BJ (cell line): ENCODE results near the gene MIER2. TPM values are rescaled to one million over a fixed set of nuclear protein-coding genes. Genes with fewer than 3 reads are reported as not detected.

ENCODE experiments used
- CTCF ChIA-PET: fragments of 350-600 bp; formaldehyde crosslinking; extraction: SDS; loops from one replicate; lab custom pipeline; 2021; ENCODE audit warnings: antibody characterized with exemption, inconsistent platforms; lab: Yijun Ruan, JAX
- POLR2A ChIA-PET: fragments of 300-600 bp; sonication (Branson Sonifier 250); formaldehyde crosslinking; extraction: SDS; loops from one replicate; lab custom pipeline; 2021; ENCODE audit warnings: antibody characterized with exemption; lab: Charles Lee
- DNase-seq: peaks from one replicate; pipeline ENCODE4 v3.0.0-alpha.2; 2011; ENCODE audit warnings: low read depth
- H3K27me3 ChIP-seq: 2 replicates; pipeline ENCODE4 v1.6.0; 2011; ENCODE audit warnings: low read length; ENCODE audit not compliant: control insufficient read depth, insufficient read depth
- H3K36me3 ChIP-seq: 2 replicates; pipeline ENCODE4 v1.5.1; 2011; ENCODE audit warnings: low read length; ENCODE audit not compliant: control insufficient read depth, insufficient read depth
- H3K4me3 ChIP-seq: 2 replicates; pipeline ENCODE4 v1.5.1; 2011; ENCODE audit warnings: low read depth, mild to moderate bottlenecking, control low read depth, low read length
- polyA plus RNA-seq: library from polyadenylated mRNA; depleted of rRNA; stranded (reverse); fragments of >200 nt; gene quantifications from 2 replicates; pipeline ENCODE4 v1.2.3, GENCODE V29; 2011
- TF ChIP-seq, protein P1 (sequence below): IDR thresholded peaks from 2 replicates; pipeline ENCODE4 v1.5.1; 2011; ENCODE audit warnings: low read depth, mild to moderate bottlenecking, control low read depth, inconsistent platforms, low read length, moderate library complexity; ENCODE audit not compliant: insufficient read depth

Gene MIER2
- polyA plus RNA-seq, 1 experiment: 14.8 TPM

DNA sequence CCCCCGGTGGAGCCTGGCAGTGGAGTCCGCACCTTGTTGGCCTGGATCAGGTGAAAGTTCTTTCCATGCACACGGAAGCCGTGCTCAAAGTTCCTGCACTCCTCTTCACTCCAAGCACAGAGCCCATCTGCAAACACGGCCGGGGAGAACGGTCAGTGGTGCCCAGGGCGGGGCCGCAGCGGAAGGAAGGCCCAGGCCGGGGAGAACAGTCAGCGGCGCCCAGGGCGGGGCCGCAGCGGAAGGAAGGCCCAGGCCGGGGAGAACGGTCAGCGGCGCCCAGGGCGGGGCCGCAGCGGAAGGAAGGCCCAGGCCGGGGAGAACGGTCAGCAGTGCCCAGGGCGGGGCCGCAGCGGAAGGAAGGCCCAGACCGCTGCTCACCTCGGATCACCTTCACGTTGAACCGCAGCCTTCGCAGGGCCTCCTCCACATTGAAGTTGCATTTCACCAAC is 32.8 kb downstream of the MIER2 start:
- peaks cover 42% of the 10 kb centered on the region for H3K36me3 ChIP-seq
- POLR2A ChIA-PET: no interaction called here
- CTCF ChIA-PET: no interaction called here

DNA sequence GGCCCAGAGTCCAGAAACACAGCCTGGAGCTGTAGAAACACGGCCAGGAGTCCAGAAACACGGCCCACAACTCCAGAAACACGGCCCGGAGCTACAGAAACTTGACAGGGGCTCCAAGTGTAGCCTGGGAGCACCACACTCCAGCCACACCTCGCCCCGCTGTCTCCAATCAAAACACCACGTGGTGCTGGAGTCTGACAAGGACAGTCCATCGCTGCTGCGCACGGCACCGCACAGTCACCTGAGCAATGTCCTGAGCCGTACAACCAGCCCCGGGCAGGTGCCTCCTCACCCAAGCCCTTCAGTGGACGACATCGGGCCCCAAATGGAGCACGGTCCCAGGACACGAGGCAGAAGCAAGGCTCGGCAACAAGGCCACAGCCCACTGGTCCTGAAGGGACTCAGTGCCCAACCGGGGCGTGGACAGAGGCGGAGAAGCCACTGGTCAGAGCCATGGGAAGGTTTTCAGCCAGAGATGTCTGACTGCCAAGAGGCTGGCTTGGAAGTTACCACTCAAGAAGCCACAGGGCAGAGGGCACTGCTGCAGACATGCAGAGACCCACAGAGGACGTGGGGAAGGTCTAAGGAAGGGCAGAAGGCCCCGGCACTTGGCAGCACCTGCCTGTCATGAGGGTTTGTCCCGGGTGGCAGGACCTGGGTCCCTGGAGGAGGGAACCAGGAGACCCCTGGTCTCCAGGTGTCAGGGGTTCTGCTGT is 33.7 kb downstream of the MIER2 start:
- TF ChIP-seq, protein P1, sequence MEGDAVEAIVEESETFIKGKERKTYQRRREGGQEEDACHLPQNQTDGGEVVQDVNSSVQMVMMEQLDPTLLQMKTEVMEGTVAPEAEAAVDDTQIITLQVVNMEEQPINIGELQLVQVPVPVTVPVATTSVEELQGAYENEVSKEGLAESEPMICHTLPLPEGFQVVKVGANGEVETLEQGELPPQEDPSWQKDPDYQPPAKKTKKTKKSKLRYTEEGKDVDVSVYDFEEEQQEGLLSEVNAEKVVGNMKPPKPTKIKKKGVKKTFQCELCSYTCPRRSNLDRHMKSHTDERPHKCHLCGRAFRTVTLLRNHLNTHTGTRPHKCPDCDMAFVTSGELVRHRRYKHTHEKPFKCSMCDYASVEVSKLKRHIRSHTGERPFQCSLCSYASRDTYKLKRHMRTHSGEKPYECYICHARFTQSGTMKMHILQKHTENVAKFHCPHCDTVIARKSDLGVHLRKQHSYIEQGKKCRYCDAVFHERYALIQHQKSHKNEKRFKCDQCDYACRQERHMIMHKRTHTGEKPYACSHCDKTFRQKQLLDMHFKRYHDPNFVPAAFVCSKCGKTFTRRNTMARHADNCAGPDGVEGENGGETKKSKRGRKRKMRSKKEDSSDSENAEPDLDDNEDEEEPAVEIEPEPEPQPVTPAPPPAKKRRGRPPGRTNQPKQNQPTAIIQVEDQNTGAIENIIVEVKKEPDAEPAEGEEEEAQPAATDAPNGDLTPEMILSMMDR: no peak
- CTCF ChIA-PET: interaction anchor here (0.7 to 1.3 kb wide), 4 partner anchors 12 to 18 kb away, joined by 3 to 9 read pairs (median 3); no protein-coding TSS in a partner anchor
- DNase-seq: no peak
- H3K36me3 ChIP-seq: peaks cover 48% of the 10 kb centered on the region
- no peaks in the 10 kb centered on the region for H3K27me3 ChIP-seq
- no peak overlapping the region for H3K4me3 ChIP-seq
- POLR2A ChIA-PET: no interaction called here

More for the DNA sequence above, 32.8 kb downstream of the MIER2 start:
- no peaks in the 10 kb centered on the region for H3K27me3 ChIP-seq
- DNase-seq: no peak
- no peak overlapping the region for H3K4me3 ChIP-seq
- TF ChIP-seq, protein P1: no peak

DNA sequence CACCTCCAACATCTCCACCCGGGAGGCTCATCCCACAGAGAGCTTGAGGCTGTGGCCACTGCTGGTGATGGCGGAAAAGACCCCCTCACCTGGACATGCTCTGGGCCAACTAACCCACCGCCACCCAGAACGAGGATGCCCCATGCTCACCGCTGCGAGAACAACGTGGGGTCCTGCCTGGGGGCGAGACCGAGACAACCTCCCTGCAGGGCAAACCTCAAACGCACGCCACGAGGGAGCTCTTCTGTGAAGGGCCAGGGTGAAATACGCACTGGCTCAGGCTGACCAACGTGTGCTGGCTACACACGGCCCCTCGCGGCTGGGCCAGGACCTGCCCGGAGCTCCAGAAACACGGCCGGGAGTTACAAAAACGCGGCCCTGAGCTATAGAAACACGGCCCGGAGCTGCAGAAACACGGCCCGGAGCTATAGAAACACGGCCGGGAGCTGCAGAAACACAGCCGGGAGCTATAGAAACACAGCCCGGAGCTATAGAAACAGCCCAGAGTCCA is 34.4 kb downstream of the MIER2 start:
- CTCF ChIA-PET: interaction anchor here (0.7 to 1.3 kb wide), 4 partner anchors 12 to 17 kb away, joined by 3 to 9 read pairs (median 3); no protein-coding TSS in a partner anchor
- Histone ChIP-seq H3K27me3 (no peaks in the 10 kb centered on the region), H3K4me3 (no peak overlapping the region), H3K36me3 (peaks cover 48% of the 10 kb centered on the region)
- TF ChIP-seq, protein P1: no peak
- no peak for DNase-seq
- POLR2A ChIA-PET: no interaction called here

DNA sequence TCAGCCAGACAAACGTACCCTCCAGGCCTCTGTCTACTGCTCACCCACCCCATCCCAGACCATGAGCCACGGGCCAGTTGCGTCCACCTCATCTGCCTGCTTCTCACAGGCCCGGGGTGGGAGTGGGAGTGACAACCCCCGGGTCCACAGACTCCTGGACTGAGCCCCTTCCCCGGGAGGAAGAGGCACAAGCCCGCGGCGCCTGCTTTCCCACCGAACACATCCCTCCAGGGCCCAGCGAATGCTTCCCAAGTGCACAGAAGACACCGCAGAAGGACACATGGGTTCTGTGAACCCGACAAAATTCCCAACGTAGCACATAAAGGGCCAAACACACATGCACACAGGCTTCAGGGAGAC is 35.4 kb downstream of the MIER2 start:
- H3K4me3 ChIP-seq: no peak overlapping the region
- H3K36me3 ChIP-seq: peaks cover 46% of the 10 kb centered on the region
- POLR2A ChIA-PET: no interaction called here
- CTCF ChIA-PET: no interaction called here
- H3K27me3 ChIP-seq: no peaks in the 10 kb centered on the region
- DNase-seq: no peak
- TF ChIP-seq, protein P1: no peak

DNA sequence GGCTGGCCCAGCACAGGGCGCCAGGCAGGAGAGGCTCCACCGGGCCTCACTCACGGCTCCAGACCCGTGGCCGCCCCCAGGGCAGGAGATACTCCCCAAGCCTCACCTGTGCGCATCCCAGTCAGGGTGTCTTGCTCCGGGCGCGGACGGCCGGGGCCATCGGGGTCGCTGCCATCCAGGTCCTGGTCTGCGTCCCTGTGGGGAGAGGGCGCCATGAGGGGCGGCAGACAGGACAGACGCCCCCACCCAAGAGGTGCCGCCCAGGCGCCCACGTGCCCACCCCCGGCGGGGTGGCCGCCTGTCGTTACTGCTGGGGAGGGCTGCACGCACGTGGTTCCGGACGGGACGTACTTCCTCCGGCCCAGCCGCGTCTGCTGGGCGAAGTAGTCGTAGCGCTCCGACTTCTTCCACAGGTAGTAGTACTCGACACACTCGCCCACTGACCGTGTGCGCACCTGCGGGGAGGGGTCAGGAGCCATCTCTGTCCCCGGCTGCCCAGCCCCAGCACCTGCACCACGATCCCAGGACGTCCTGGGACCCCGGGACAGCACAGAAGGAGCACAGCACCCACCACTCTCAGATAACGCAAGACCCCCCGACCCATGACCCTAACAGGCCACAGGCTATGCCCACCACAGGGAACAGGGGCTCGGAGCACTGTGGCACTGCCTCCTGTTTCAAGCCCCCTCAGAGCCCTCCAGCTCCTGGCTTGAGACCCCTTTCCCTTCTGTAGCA is 36.0 kb downstream of the MIER2 start:
- DNase-seq: no peak
- Histone ChIP-seq H3K36me3 (peaks cover 41% of the 10 kb centered on the region), H3K4me3 (no peak overlapping the region), H3K27me3 (no peaks in the 10 kb centered on the region)
- ChIA-PET CTCF (no interaction called here), POLR2A (no interaction called here)
- TF ChIP-seq, protein P1: no peak
